K562 (cell line): ENCODE results near the gene TYROBP. TPM values are rescaled to one million over a fixed set of nuclear protein-coding genes. Genes with fewer than 3 reads are reported as not detected.

Source experiments
- JUN ChIP-seq, 2 experiments: sonication (generic) in 1 of 2; formaldehyde crosslinking in 1 of 2; IDR thresholded peaks; 2 replicates each; pipeline versions ENCODE4 v1.6.1 to v1.8.0; 2012 to 2022; ENCODE audit warnings: borderline replicate concordance in 2 of 2, mild to moderate bottlenecking in 2 of 2, improper control_type of control experiment in 1 of 2, low read depth in 1 of 2, low read length in 1 of 2, missing genetic modification reagents in 1 of 2
- MAZ ChIP-seq, 2 experiments: fragments of 450-650 bp in 1 of 2; sonication (generic) in 1 of 2; formaldehyde crosslinking; IDR thresholded peaks in 1 of 2; conservative IDR thresholded peaks in 1 of 2; 2 replicates each; pipeline versions ENCODE4 v1.4.0 to v1.5.0; 2020; ENCODE audit warnings: mild to moderate bottlenecking in 1 of 2, missing genetic modification reagents in 1 of 2
- NBN ChIP-seq: fragments of 450-650 bp; IDR thresholded peaks from 2 replicates; pipeline ENCODE4 v1.6.1; 2016; ENCODE audit warnings: low read depth, mild to moderate bottlenecking
- NFE2L1 ChIP-seq: fragments of 450-650 bp; IDR thresholded peaks from 2 replicates; pipeline ENCODE4 v1.6.1; 2016; ENCODE audit warnings: missing genetic modification characterization, low read depth, mild to moderate bottlenecking, missing compliant biosample characterization, moderate library complexity, borderline replicate concordance
- PHF21A ChIP-seq: fragments of 450-650 bp; IDR thresholded peaks from 2 replicates; pipeline ENCODE4 v1.6.1; 2017; ENCODE audit warnings: low read depth, borderline replicate concordance
- RHOXF2B ChIP-seq: fragments of 250-450 bp; sonication (Bioruptor Pico); conservative IDR thresholded peaks from 2 replicates; pipeline ENCODE4 v1.5.1; 2021
- TRIM28 ChIP-seq: fragments of 450-650 bp; IDR thresholded peaks from 2 replicates; pipeline ENCODE4 v1.6.1; 2017
- ZC3H8 ChIP-seq: fragments of 450-650 bp; IDR thresholded peaks from 2 replicates; pipeline ENCODE4 v1.6.1; 2017
- ZNF239 ChIP-seq: fragments of 250-450 bp; sonication (Bioruptor Pico); IDR thresholded peaks from 2 replicates; pipeline ENCODE4 v1.4.0; 2020; ENCODE audit warnings: mild to moderate bottlenecking
- polyA plus RNA-seq, 8 experiments: library from polyadenylated mRNA; depleted of rRNA in 4 of 8; stranded (reverse) in 5 of 8; unstranded in 3 of 8; fragments of >200 nt; fragmentation: Nextera tagmentation in 2 of 8; fragmentation: Illumina TruSeq in 1 of 8; extraction: Ambion mirVana in 2 of 8; extraction: Trizol in 1 of 8; gene quantifications; 2 replicates each; pipeline versions ENCODE4 v1.2.1 to v1.2.3, GENCODE V29; 2011 to 2014; ENCODE audit warnings: inconsistent platforms in 1 of 8, missing spikeins in 1 of 8
- total RNA-seq, 7 experiments: library from RNA; depleted of rRNA in 6 of 7; stranded (reverse); fragments of >200 nt in 6 of 7; fragmentation: Illumina TruSeq in 2 of 7; extraction: Trizol in 2 of 7; gene quantifications; 2 replicates each; pipeline versions ENCODE4 v1.2.1 to v1.2.3, GENCODE V29; 2011 to 2021; ENCODE audit warnings: low replicate concordance in 1 of 7
- TF ChIP-seq, protein P1 (sequence below): fragments of 200-600 bp; sonication (generic); IDR thresholded peaks from one replicate; pipeline ENCODE4 v1.6.1; 2012; ENCODE audit warnings: mild to moderate bottlenecking, low read depth, low read length, inconsistent platforms
- TF ChIP-seq, protein P2 (sequence below): fragments of 450-650 bp; IDR thresholded peaks from 2 replicates; pipeline ENCODE4 v1.7.1; 2018; ENCODE audit warnings: mild to moderate bottlenecking, low read depth; ENCODE audit not compliant: partially characterized antibody
- TF ChIP-seq, protein P3 (sequence below): sonication (generic); formaldehyde crosslinking; IDR thresholded peaks from 2 replicates; pipeline ENCODE4 v1.8.1; 2023; ENCODE audit warnings: mild to moderate bottlenecking, missing genetic modification reagents

TYROBP gene
- total and polyA plus RNA-seq, 9 of the 15 experiments (the other 6 are each of a cell fraction or from before 2014, with no cell fraction given) = 0.72 to 8.2 (median 2.4) TPM

DNA sequence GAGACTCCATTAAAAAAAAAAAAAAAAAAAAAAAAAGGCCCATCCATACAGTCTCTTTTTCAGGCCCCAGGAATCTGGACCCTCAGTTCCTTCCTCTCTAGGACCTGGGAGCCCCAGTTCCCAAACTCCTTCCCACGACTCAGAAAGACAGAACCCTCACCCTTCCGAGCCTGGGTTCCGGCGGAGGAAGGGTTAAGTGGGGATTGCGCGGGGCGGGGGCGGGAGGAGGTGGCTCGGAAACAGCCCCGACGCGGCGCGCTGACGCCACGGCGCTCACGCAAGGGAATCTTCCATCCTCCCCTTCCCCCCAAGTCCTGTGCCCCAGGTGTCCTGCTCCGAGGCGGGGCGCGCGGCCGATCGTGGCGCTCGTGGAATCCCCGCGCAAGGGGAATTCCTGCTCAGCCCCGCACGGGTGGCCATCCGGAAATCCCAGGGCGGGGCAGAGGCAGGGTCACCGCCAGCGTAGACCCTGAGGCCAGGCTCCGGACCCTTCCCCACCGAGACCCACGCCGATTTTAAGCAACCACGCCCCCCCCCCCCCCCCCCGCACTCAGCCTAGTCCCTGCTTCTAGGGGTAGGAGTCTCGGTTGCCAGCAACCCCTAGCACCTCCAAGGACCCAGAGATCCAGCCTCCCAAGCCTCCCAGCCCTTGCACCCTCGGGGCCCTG lies 8.4 kb downstream of the TYROBP start (continued):
- TF ChIP-seq, protein P1, sequence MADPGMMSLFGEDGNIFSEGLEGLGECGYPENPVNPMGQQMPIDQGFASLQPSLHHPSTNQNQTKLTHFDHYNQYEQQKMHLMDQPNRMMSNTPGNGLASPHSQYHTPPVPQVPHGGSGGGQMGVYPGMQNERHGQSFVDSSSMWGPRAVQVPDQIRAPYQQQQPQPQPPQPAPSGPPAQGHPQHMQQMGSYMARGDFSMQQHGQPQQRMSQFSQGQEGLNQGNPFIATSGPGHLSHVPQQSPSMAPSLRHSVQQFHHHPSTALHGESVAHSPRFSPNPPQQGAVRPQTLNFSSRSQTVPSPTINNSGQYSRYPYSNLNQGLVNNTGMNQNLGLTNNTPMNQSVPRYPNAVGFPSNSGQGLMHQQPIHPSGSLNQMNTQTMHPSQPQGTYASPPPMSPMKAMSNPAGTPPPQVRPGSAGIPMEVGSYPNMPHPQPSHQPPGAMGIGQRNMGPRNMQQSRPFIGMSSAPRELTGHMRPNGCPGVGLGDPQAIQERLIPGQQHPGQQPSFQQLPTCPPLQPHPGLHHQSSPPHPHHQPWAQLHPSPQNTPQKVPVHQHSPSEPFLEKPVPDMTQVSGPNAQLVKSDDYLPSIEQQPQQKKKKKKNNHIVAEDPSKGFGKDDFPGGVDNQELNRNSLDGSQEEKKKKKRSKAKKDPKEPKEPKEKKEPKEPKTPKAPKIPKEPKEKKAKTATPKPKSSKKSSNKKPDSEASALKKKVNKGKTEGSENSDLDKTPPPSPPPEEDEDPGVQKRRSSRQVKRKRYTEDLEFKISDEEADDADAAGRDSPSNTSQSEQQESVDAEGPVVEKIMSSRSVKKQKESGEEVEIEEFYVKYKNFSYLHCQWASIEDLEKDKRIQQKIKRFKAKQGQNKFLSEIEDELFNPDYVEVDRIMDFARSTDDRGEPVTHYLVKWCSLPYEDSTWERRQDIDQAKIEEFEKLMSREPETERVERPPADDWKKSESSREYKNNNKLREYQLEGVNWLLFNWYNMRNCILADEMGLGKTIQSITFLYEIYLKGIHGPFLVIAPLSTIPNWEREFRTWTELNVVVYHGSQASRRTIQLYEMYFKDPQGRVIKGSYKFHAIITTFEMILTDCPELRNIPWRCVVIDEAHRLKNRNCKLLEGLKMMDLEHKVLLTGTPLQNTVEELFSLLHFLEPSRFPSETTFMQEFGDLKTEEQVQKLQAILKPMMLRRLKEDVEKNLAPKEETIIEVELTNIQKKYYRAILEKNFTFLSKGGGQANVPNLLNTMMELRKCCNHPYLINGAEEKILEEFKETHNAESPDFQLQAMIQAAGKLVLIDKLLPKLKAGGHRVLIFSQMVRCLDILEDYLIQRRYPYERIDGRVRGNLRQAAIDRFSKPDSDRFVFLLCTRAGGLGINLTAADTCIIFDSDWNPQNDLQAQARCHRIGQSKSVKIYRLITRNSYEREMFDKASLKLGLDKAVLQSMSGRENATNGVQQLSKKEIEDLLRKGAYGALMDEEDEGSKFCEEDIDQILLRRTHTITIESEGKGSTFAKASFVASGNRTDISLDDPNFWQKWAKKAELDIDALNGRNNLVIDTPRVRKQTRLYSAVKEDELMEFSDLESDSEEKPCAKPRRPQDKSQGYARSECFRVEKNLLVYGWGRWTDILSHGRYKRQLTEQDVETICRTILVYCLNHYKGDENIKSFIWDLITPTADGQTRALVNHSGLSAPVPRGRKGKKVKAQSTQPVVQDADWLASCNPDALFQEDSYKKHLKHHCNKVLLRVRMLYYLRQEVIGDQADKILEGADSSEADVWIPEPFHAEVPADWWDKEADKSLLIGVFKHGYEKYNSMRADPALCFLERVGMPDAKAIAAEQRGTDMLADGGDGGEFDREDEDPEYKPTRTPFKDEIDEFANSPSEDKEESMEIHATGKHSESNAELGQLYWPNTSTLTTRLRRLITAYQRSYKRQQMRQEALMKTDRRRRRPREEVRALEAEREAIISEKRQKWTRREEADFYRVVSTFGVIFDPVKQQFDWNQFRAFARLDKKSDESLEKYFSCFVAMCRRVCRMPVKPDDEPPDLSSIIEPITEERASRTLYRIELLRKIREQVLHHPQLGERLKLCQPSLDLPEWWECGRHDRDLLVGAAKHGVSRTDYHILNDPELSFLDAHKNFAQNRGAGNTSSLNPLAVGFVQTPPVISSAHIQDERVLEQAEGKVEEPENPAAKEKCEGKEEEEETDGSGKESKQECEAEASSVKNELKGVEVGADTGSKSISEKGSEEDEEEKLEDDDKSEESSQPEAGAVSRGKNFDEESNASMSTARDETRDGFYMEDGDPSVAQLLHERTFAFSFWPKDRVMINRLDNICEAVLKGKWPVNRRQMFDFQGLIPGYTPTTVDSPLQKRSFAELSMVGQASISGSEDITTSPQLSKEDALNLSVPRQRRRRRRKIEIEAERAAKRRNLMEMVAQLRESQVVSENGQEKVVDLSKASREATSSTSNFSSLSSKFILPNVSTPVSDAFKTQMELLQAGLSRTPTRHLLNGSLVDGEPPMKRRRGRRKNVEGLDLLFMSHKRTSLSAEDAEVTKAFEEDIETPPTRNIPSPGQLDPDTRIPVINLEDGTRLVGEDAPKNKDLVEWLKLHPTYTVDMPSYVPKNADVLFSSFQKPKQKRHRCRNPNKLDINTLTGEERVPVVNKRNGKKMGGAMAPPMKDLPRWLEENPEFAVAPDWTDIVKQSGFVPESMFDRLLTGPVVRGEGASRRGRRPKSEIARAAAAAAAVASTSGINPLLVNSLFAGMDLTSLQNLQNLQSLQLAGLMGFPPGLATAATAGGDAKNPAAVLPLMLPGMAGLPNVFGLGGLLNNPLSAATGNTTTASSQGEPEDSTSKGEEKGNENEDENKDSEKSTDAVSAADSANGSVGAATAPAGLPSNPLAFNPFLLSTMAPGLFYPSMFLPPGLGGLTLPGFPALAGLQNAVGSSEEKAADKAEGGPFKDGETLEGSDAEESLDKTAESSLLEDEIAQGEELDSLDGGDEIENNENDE = no peak
- TF ChIP-seq, protein P2, sequence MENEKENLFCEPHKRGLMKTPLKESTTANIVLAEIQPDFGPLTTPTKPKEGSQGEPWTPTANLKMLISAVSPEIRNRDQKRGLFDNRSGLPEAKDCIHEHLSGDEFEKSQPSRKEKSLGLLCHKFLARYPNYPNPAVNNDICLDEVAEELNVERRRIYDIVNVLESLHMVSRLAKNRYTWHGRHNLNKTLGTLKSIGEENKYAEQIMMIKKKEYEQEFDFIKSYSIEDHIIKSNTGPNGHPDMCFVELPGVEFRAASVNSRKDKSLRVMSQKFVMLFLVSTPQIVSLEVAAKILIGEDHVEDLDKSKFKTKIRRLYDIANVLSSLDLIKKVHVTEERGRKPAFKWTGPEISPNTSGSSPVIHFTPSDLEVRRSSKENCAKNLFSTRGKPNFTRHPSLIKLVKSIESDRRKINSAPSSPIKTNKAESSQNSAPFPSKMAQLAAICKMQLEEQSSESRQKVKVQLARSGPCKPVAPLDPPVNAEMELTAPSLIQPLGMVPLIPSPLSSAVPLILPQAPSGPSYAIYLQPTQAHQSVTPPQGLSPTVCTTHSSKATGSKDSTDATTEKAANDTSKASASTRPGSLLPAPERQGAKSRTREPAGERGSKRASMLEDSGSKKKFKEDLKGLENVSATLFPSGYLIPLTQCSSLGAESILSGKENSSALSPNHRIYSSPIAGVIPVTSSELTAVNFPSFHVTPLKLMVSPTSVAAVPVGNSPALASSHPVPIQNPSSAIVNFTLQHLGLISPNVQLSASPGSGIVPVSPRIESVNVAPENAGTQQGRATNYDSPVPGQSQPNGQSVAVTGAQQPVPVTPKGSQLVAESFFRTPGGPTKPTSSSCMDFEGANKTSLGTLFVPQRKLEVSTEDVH = peak; percentile 21
- TF ChIP-seq JUN (IDR thresholded peaks at IDR 0.05; ENCODE audit: borderline replicate concordance, low read depth, low read length) (0 out of 2 replicates have a peak, but pooled peaks have one; percentile 19), JUN (CRISPR knock-in tag; IDR thresholded peaks at IDR 0.05; ENCODE audit: borderline replicate concordance) (no peak), NFE2L1 (tag) (no peak), NBN (0 out of 2 replicates have a peak, but pooled peaks have one; percentile 53), PHF21A (0 out of 2 replicates have a peak, but pooled peaks have one; percentile 46), ZNF239 (CRISPR knock-in tag) (no peak), TRIM28 (no peak), RHOXF2B (CRISPR knock-in tag) (no peak), ZC3H8 (no peak), MAZ (CRISPR knock-in tag; conservative IDR thresholded peaks at IDR 0.05 in 1 of 2, IDR thresholded peaks at IDR 0.05 in 1 of 2) (peak; percentile 89 to 93)
- TF ChIP-seq, protein P3, sequence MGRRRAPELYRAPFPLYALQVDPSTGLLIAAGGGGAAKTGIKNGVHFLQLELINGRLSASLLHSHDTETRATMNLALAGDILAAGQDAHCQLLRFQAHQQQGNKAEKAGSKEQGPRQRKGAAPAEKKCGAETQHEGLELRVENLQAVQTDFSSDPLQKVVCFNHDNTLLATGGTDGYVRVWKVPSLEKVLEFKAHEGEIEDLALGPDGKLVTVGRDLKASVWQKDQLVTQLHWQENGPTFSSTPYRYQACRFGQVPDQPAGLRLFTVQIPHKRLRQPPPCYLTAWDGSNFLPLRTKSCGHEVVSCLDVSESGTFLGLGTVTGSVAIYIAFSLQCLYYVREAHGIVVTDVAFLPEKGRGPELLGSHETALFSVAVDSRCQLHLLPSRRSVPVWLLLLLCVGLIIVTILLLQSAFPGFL (CRISPR knock-in tag) = no peak
